TTC549 (cell line): ENCODE data around the gene MYH9.

Experiments used
- FAIRE-seq: peaks from 2 replicates; lab custom pipeline; 2012; peaks lifted over from hg19 to GRCh38; lab: Jason Lieb, UNC

The MYH9 gene

DNA sequence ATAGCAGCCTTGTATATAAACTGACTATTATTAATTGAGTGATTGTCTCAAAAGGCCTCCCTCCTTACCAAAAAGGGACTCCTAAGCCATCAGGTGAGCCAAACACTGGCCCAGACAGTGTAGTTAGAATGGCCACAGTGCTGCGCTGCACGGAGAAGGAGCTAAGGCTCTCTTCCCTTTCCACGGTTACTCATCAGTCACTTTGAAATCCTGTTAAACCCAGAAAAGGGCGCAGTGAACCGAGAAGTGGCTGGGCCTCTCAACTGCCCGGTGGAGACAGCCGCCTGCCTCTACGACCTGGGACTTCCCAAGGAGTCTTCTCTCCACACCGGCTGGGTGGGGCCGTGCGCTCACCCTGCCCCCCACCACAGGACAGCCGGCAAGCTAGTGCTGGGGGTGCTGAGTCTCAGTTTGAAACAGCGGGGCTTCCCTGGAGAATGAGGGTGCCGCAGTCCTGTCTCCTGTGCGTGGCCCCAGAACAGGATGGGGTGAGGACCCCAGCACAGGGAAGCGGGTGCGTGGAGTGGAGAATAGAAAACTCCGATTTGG lies 1.3 kb downstream of the MYH9 start:
- no peak for FAIRE-seq

DNA sequence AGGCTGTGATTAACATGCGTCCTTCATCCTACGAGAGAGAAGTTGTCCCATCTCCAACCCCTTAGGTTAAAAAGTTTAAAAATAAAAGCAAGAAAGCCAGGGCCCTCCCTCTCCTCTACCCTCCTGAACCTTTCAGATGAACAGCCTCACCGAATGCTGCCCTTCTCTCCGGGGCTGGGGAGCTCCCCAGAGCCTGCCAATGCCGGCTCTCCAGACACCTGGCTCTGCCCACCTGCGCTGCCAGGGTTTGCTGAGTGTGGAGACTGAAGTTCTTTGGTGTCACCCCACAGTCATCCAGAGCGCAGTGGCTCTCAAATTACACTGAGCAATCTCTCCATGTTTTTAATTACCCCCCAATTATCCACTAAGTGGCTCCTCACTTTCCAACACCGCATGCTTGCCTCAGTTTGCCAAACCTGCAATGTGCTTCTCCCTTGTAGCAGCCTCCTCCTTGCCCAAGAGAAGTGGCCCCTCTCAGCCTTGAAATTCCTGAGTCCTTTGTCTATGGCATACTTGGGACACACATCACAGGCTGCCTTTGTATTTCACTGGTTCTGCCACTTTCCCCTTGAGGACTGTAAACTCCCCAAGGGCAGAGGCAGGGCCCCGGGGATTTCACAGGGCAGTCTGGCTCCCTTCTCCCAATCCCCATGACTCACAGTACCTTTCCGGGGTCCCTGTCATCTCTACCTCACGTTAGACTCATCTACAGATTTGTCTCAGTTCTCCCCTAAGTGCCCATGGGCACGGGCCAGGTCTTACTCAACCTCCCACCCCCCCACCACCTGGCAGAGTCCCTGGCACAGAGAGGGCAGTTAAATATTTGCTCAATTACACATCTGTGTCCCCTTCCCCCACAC lies 2.0 kb downstream of the MYH9 start:
- no peak for FAIRE-seq

GRCh38 chr22:36384766-36385481 lies 2.8 kb downstream of the MYH9 start:
- no peak for FAIRE-seq

DNA sequence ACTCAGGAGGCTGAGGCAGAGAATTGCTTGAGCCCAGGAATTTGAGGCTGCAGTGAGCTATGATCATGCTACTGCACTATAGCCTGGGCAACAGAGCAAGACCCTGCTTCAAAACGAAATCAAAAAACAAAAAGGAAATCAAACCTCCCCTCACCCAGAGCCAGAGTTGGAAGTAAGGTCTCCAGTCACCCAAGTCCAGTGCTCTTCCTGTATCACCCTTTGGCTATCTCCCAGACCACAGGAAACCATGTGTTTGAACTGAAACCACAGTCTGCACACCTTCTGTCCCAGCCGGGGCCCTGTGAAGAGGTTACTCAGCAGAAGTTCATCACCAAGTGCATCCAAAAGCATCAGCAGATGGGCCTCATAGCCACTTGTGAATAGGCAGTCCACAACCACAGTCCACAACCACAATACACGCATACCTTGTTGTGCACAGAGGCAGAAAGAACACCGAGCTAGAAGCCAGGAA lies 4.6 kb downstream of the MYH9 start:
- no peak for FAIRE-seq

DNA sequence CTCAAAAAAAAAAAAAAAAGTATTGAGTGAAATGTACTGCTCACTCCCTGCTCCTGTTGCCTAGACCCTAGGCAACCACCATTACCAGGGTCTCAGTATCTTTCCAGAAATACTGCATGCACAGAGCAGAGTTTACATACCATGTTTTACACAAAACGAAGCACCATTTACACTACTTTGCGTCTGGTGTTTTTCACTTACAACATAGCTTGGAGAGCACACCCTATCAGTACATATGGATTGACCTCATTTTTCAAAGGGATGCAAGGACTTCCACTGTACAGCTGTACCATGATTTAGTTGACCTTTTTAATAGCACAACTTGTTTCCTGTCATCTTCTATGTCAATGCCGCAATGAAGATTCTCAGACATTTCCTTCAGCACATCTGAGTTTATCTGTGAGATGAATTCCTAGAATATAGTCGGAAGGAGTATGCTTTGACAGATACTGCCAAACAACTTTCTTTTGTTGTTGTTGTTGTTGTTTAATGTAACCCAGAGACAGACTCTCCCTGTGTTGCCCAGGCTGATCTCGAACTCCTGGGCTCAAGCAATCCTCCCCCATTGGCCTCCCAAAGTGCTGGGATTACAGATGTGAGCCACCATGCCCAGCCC lies 6.1 kb downstream of the MYH9 start:
- FAIRE-seq, result no peak

DNA sequence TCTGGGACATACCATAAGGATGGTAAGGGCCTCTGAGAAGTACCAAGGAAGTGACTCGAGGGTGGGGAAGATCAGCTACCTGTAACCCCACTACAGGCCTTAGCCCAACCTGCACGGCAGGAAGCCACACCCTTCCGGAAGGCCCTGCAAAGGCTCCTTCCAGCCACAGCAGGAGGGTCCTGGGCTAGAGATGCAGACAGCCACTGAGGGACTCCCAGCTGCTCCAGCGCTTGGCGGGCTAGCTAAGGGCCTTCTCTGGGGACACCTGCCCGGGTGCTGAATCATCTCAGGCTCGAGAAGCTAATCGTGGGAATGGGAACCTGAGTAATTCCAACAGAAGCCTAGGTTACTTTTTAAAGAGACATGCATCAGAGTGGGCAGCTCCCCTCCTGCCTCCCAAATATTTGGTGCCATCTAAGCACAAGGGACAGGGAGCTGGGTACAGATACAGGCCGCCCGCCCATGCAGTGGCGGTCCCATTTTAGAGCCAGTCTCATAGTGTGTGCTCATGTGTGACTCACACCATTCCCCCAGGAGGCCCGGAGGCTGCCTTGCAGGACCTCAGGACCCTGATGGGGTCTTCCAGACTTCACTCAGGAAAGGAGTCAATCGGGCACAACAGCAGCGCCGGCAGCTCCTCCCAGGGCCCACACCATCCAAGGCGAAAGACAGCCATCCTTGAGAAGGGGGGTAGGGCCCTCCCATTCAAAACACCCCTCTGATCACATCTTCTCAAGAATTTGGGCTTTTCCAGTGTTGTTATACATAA lies 8.0 kb downstream of the MYH9 start:
- no peak for FAIRE-seq

DNA sequence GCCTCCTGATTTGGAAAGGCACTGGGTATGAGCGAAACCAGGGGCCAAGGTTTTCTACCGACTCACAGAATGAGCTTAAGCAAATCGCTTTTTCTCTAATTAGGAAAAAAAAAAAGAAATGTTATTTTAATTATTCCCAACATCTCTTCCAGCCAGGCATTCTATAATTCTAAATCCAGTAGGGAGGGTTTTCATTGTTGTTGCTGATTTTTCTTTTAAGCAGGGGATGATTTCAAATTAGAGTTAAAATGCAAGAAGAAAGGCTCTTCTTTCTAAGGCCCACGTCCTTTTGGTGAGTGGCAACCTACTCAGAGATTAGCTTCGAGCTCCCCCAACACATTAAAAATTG lies 8.9 kb downstream of the MYH9 start:
- FAIRE-seq, result no peak

DNA sequence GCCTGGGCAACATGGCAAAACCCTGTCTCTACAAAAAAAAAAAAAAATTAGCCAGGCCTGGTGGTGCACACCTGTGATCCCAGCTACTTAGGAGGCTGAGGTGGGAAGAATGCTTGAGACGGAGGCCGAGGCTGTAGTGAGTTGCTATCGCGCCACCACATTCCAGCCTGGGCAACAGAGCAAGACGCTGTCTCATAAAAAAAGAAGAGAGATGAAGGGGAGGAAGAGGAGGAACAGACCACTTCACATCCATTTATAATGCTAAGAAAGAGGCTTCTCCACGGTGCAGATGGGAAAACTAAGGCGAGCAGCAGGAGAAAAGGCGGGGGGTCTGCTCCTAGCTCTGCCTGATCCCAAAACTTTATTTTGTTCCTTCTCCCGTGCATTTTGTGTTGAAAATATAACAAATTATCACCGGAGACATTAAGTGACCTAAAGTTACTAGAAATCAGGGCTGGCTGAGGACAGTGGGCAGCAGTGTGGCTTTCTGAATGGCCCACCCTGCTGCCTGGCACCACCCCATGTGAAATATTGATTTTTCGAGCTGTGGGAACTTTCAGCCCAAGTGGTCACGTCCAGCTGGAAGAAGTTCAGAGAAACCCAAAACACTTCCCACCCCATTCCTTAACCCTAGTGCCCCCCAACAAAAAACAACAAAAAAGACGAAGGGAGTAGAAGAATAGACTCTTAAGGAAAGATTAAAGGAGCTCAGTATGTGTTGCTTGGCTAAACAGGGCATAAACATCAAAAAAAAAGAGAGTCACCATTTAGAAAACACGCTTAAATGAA lies 9.5 kb downstream of the MYH9 start:
- FAIRE-seq, result no peak

DNA sequence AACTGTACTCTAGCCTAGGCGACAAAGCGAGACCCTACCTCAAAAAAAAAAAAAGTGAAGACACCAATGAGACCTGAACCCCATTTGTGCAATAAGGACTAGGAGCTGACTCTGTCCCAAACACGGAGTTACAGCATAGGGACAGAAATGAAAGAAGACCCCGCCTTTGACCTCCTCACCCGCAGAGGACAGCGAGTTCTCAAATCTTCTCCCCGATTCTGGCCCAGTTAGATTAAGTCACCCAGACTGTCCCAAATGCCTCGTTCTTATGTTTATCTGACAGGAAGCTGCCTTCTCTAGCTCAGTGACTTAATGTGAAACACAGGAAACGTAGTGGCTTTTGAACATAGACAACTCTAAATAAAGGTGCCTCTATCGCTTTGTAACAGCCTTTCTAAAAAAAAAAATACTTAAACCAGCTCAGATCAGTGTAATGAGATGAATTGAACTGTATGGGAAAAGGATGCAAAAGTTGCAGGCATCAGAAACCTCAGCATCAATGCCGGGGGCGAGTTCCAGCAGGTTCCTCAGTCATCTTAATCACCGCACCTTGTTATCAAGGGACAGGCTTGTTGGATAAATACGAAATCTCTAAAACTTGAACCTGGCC lies 10.6 kb downstream of the MYH9 start:
- no peak for FAIRE-seq

GRCh38 chr22:36376265-36376664 lies 11.5 kb downstream of the MYH9 start:
- no peak for FAIRE-seq

GRCh38 chr22:36375071-36375980 lies 12.4 kb downstream of the MYH9 start:
- FAIRE-seq, result no peak

- no peak for FAIRE-seq
These were observed 13.2 kb downstream of the MYH9 start for GRCh38 chr22:36374603-36375024.

DNA sequence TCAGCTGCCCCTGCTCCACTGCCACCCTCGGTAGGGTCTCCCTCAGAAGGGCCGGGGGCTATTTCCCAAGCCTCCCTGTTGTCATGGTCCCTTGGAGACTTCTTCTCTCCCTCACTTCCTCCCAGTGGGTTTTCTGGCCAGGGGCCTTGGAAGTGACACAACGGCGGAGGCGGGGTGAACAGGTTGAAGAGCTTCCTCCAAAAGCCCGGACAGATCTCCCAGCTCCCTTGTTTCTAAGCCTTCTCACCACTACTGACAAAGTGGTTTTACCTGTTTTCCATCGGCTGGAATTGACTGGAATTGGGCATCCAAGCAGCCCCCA lies 14.5 kb downstream of the MYH9 start:
- FAIRE-seq, result no peak

- no peak for FAIRE-seq
These were observed 15.8 kb downstream of the MYH9 start for GRCh38 chr22:36371920-36372319.

DNA sequence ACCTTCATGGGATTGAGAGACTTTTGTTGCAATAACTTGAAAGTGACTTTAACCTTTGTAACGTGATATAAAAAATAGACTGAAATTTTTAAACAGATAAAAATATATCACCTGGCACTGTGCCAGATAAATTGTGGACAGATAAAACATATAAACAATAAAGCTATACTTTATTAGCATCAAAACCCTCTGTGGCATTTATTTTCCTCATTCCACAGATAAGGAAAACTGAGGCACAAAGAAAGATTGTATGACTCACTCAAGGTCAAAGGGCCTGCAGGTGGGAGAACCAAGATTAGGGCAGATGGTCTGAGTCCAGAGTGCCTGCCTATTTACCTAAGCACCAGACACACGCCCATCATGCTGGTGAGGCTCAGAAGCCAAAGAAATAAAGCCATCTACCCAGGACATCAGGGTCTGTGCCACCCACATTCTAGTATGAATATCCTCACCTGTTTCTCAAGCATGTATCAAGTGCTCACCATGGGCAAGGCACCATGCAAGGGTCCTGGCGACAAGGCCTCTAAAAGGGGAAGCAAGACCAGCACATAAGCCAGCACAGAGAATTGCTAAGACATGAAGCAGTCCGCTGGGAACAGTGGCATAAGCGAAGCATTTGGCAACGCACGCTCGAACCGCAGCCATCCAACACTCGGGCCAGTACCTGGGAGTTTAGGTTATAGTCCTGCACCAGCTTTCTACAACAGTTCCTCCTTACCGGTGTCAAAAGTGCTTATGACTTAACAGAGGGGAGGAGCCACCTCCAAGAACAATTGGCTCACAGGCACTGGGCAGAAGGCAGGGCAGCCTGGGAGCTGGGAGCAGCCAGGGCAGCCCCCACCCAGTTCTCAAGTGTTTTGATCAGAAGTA lies 17.6 kb downstream of the MYH9 start:
- no peak for FAIRE-seq

DNA sequence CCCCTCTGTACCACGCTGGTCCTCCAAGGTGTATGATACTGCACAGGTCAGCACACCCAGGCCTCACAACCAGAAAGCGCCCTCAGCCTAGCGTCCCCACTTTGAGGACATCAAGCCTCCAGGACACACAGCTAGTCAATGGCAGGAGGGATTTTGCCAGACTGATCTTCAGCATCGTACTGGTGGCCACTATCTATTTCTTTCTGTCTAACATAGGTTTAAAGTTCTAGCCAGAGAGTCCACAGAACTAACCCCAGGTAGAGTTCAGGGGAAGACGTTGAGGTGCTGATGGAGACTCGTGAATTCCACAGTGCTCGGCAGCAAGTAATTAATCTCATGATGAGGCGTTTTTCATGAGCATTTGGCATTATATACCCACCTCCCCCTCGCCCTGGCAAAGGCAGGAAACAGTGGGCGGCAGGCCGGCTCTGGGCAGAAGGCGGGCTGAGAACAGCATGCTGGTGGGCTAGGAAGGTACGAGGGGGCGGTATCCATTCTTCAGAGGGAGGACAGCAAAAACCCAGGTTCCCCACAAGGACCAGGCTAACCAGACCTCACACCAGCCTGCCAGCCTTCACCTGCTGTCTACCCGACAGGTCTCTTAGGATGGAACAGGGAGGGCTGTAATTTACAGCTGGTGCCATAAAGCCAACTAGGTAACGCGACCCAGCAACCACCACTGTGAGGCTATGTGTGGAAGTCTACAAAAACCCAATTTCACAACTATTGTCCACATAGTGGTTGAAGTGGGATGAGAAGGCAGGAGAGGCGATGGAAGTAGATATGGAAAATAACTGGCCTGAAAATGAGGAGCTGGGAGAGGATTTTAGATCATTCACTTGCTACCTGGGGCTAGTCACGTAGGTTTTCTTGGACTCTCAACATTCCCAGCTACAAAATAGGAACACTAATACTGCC lies 18.5 kb downstream of the MYH9 start:
- FAIRE-seq, result no peak

DNA sequence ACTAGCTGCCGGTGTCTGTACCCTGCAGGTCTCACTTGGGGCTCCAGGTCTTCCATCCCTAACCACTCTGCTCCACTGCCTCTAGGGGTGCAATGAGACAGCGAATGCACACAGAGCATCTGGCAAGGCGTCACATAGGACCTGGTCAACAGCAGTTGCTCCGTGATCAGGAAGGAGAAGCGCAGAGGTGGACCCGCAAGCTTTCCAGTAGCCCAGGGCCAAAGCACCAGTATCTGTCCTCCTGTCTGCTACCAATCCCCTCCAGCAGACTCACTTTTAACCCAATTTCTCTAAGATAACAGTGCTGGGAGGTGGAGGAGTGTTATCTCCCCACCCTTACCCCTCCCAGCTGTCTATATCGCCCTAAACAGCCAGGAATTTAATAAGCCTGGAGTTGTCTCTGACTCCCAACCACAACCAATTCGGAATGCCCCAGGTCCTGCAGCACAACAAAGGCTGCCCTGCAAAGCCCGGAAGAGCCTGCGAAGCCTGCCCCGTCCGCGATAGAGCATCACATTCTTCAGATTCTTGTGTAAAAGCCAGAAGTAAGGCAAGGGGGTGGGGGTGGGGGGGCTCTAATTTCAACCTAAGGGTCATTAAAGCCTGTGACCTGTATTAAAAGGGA lies 19.3 kb downstream of the MYH9 start:
- FAIRE-seq, result no peak
